Gastrocnemius medialis (tissue), 4 donors: Measurements from ENCODE around the gene PRPH.

Experiments used
- CTCF ChIP-seq, 5 experiments: fragments of 450-650 bp in 3 of 5; fragments of 200-600 bp in 2 of 5; sonication (generic) in 2 of 5; IDR thresholded peaks in 4 of 5; conservative IDR thresholded peaks in 1 of 5; 1 replicate in 4 of 5; 2 replicates in 1 of 5; pipeline ENCODE4 v1.5.1; 2016 to 2019; ENCODE audit warnings: antibody characterized with exemption in 5 of 5, mild to moderate bottlenecking in 3 of 5, moderate library complexity in 3 of 5
- POLR2A ChIP-seq, 2 donors: fragments of 450-650 bp; IDR thresholded peaks; one replicate each; pipeline ENCODE4 v1.6.1; 2017; ENCODE audit warnings: antibody characterized with exemption in 2 of 2, mild to moderate bottlenecking in 2 of 2, moderate library complexity in 2 of 2

GRCh38 chr12:49336645-49337584 lies 42.0 kb downstream of the PRPH start, which contains the start of gene C1QL4:
- TF ChIP-seq CTCF (IDR thresholded peaks at IDR 0.05 in 4 of 5, conservative IDR thresholded peaks at IDR 0.05 in 1 of 5) (peak; percentile 42 to 99 (median 76)), POLR2A (IDR thresholded peaks at IDR 0.05) (no peak)
